ENCODE results near the gene ACTN4.

Gene ACTN4

DNA sequence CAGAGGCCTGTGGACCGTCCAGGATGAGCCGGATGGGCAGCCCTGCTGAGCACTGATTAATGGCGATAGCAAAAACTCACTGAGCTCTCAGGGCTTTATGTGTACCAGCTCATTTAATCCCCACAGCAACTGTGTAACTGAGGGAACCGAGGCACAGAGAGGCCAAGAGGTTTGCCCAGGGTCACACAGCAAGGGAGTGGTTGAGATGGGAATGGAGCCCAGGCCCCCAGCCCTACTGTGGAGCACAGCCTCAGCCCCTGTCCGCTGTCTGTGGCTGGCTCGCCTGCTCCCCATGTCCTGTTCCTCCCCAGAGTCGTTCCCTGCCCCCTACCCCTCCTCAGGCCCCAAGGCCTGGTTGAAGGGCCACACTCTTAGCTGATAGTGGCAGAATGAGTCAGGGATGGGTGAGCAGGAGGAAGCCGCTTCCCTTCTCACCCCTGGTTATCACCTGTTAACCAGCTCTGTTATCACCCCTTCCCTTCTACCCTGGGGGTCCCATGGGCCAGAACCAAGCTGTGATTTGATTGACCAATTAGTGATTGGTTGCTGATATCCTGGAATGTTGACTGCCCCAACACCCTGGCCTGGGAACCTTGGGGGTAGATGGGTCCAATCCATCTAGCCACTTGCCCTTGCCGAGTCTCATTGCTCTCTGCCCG is 75.6 kb downstream of the ACTN4 start:
- no peak overlapping the region for H3K27ac ChIP-seq
- TF ChIP-seq ZFX (IDR thresholded peaks at IDR 0.05) = no peak
- TF ChIP-seq, protein P1, sequence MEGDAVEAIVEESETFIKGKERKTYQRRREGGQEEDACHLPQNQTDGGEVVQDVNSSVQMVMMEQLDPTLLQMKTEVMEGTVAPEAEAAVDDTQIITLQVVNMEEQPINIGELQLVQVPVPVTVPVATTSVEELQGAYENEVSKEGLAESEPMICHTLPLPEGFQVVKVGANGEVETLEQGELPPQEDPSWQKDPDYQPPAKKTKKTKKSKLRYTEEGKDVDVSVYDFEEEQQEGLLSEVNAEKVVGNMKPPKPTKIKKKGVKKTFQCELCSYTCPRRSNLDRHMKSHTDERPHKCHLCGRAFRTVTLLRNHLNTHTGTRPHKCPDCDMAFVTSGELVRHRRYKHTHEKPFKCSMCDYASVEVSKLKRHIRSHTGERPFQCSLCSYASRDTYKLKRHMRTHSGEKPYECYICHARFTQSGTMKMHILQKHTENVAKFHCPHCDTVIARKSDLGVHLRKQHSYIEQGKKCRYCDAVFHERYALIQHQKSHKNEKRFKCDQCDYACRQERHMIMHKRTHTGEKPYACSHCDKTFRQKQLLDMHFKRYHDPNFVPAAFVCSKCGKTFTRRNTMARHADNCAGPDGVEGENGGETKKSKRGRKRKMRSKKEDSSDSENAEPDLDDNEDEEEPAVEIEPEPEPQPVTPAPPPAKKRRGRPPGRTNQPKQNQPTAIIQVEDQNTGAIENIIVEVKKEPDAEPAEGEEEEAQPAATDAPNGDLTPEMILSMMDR (conservative IDR thresholded peaks at IDR 0.05) = no peak

DNA sequence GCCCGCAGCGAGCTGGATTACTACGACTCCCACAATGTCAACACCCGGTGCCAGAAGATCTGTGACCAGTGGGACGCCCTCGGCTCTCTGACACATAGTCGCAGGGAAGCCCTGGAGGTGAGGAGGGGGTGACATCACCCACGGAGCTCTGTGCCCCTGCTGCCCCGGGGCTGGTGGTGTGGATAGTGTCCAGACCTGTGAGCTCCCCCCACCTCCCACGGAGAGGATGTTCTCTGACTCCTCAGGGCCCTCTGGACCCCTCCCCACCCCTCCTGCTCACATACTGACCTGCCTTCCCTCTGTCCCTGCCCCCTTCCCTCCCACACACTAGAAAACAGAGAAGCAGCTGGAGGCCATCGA is 76.1 kb downstream of the ACTN4 start:
- no peak overlapping the region for H3K27ac ChIP-seq
- TF ChIP-seq, protein P1 (conservative IDR thresholded peaks at IDR 0.05) = no peak
- no peak for TF ChIP-seq ZFX (IDR thresholded peaks at IDR 0.05)

DNA sequence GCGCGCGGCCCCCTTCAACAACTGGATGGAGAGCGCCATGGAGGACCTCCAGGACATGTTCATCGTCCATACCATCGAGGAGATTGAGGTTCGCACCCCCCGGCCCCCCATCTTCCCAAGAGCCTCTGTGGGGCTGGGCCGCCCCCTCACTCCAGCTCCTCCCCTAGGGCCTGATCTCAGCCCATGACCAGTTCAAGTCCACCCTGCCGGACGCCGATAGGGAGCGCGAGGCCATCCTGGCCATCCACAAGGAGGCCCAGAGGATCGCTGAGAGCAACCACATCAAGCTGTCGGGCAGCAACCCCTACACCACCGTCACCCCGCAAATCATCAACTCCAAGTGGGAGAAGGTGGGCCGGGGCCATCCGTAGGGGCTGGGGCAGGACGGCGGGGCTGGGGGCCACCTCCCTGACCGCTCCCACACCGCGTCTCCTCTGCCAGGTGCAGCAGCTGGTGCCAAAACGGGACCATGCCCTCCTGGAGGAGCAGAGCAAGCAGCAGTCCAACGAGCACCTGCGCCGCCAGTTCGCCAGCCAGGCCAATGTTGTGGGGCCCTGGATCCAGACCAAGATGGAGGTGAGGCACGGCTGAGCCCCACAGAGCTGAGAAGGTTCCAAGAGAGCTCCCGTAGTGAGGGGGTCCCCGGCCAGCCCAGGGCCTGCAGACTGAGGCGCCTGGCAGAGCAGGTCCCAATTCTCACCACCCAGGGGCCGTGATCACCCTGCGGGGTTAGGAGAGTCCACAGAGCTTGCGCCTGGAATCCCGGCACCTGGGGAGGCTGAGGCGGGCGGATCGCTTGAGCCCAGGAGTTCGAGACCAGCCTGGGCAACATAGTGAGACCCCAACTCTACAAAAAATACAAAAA is 76.8 kb downstream of the ACTN4 start:
- no peak overlapping the region for H3K27ac ChIP-seq
- TF ChIP-seq, protein P1 (conservative IDR thresholded peaks at IDR 0.05) = no peak
- TF ChIP-seq ZFX (IDR thresholded peaks at IDR 0.05) = no peak

DNA sequence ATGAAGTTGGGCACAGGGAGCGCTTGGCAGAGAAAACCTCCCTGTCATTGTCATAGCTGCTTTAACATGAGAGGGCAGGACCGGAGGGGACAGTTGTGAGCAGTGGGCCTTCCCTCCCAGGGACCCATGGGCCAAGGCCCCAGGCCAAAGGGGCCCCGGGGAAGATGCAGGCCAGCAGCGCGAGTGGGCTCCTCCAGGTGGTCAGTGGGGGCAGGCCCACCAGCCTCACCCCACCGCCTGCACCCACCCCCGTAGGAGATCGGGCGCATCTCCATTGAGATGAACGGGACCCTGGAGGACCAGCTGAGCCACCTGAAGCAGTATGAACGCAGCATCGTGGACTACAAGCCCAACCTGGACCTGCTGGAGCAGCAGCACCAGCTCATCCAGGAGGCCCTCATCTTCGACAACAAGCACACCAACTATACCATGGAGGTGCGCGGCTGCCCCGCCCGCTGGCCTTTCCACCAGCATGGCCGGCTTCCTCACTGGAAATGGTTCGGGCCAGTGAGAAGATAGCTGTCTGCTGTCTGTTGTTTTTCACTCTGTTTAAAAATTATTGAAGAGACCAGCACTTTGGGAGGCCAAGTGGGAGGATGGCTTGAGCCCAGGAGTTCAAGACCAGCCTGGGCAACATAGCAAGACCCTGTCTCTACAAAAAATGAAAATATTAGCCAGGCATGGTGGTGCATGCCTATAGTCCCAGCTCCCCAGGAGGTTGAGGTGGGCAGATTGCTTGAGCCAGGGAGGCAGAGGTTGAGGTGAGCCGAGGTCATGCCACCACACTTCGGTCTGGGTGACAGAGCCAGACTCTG is 78.2 kb downstream of the ACTN4 start:
- no peak for TF ChIP-seq ZFX (IDR thresholded peaks at IDR 0.05)
- TF ChIP-seq, protein P1 (conservative IDR thresholded peaks at IDR 0.05) = no peak
- no peak overlapping the region for H3K27ac ChIP-seq

DNA sequence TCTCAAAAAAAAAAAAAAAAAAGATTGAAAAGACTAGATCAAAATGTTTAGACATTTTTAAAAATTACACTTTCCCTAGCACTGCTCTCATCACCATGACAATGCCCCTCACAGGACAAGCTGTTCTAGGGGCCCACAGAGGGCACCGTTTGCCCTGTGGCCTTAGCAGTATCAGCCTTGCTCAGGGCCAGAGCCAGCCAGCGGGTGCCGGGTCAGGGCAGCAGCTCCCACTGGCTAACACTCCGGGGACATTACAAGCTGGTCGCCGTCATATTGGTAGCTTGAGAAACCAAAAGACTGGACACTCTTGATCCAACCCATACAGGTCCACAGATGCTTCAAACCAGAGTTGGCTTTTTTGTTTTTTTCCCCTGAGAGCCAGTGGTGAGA is 78.8 kb downstream of the ACTN4 start:
- TF ChIP-seq, protein P1 (conservative IDR thresholded peaks at IDR 0.05) = no peak
- TF ChIP-seq ZFX (IDR thresholded peaks at IDR 0.05) = no peak
- H3K27ac ChIP-seq = no peak overlapping the region

DNA sequence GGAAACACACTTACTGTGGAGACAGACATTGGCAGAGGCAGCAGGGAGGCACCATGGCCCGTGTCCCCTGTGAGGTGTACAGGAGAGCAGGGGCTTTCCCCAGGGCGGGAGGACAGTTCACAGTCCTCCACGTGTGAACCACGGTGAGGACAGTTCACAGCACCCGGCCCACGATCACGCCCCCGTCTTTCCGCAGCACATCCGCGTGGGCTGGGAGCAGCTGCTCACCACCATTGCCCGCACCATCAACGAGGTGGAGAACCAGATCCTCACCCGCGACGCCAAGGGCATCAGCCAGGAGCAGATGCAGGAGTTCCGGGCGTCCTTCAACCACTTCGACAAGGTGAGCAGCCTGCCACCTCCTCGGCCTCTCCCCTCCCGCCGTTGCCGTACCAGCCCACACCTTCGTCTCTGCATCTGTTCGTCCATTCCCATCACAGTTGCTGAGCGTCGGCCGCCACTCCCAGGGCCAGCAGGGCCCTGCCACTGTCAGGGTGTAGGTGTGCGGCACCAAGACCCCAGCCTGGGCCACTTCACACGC is 79.4 kb downstream of the ACTN4 start:
- H3K27ac ChIP-seq = no peak overlapping the region
- TF ChIP-seq, protein P1 (conservative IDR thresholded peaks at IDR 0.05) = no peak
- no peak for TF ChIP-seq ZFX (IDR thresholded peaks at IDR 0.05)

All from C4-2B (cell line).